ENCODE measurements around the gene SSH2. TPM values are rescaled to one million over a fixed set of nuclear protein-coding genes. Genes with fewer than 3 reads are reported as not detected.

Gene SSH2
- total and polyA plus RNA-seq, 9 donors, result 4.2 to 13.0 (median 11.8) TPM

- DNase-seq, result peak in 2 of 5 donors; percentile 22 to 64
- H3K4me1 ChIP-seq (ENCODE audit: insufficient read depth), result no peaks in the 10 kb centered on the region
- intact Hi-C loops (cut with DNase I), result no loop called here
- no peaks in the 10 kb centered on the region for H3K36me3 ChIP-seq
- H3K27me3 ChIP-seq, result no peaks in the 10 kb centered on the region
- WGBS, 3 donors, result 5 to 10% (median 9%) methylated on average over 9 of the region's 9 CpGs
- H3K27ac ChIP-seq, result peak overlapping the region in 1 of 2 donors; percentile 31
- TF ChIP-seq EP300 (IDR thresholded peaks at IDR 0.05), result no peak
- TF ChIP-seq POLR2A (IDR thresholded peaks at IDR 0.05), result no peak
- no peak for TF ChIP-seq CTCF (IDR thresholded peaks at IDR 0.05)
- peak overlapping the region; percentile 17 for H3K4me3 ChIP-seq
- H3K9me3 ChIP-seq, result no peaks in the 10 kb centered on the region
These were observed 207.4 kb downstream of the SSH2 start for GRCh38 chr17:29722411-29723198.

GRCh38 chr17:29720551-29720950, 209.5 kb downstream of the SSH2 start:
- H3K4me1 ChIP-seq (ENCODE audit: insufficient read depth), result no peaks in the 10 kb centered on the region
- H3K4me3 ChIP-seq, result no peak overlapping the region
- intact Hi-C loops (cut with DNase I), result no loop called here
- no peak overlapping the region for H3K27ac ChIP-seq
- H3K9me3 ChIP-seq, result no peaks in the 10 kb centered on the region
- WGBS, 3 donors, result 73 to 79% (median 79%) methylated on average over 3 of the region's 3 CpGs
- no peaks in the 10 kb centered on the region for H3K27me3 ChIP-seq
- no peaks in the 10 kb centered on the region for H3K36me3 ChIP-seq
- DNase-seq, result no peak
- TF ChIP-seq EP300 (IDR thresholded peaks at IDR 0.05), result no peak
- TF ChIP-seq CTCF (IDR thresholded peaks at IDR 0.05), result no peak
- TF ChIP-seq POLR2A (IDR thresholded peaks at IDR 0.05), result no peak

GRCh38 chr17:29719469-29719868, 210.6 kb downstream of the SSH2 start:
- no peak for DNase-seq
- no peak overlapping the region for H3K4me3 ChIP-seq
- 97 to 100% (median 98%) methylated on average over 2 of the region's 2 CpGs for WGBS, 3 donors
- no peaks in the 10 kb centered on the region for H3K36me3 ChIP-seq
- H3K4me1 ChIP-seq (ENCODE audit: insufficient read depth), result no peaks in the 10 kb centered on the region
- TF ChIP-seq EP300 (IDR thresholded peaks at IDR 0.05) (no peak), CTCF (IDR thresholded peaks at IDR 0.05) (no peak), POLR2A (IDR thresholded peaks at IDR 0.05) (no peak)
- H3K27ac ChIP-seq, result no peak overlapping the region
- no peaks in the 10 kb centered on the region for H3K27me3 ChIP-seq
- no peaks in the 10 kb centered on the region for H3K9me3 ChIP-seq
- intact Hi-C loops (cut with DNase I), result no loop called here

- no peak overlapping the region for H3K4me3 ChIP-seq
These were observed 211.5 kb downstream of the SSH2 start for GRCh38 chr17:29718446-29719039.

More at GRCh38 chr17:29718446-29719039, 211.5 kb downstream of the SSH2 start:
- H3K27me3 ChIP-seq, result no peaks in the 10 kb centered on the region
- no peaks in the 10 kb centered on the region for H3K36me3 ChIP-seq
- H3K27ac ChIP-seq, result no peak overlapping the region
- 93 to 96% (median 93%) methylated on average over 8 of the region's 8 CpGs for WGBS, 3 donors
- H3K9me3 ChIP-seq, result no peaks in the 10 kb centered on the region
- H3K4me1 ChIP-seq (ENCODE audit: insufficient read depth), result no peaks in the 10 kb centered on the region
- DNase-seq, result no peak
- intact Hi-C loops (cut with DNase I), result no loop called here
- TF ChIP-seq POLR2A (IDR thresholded peaks at IDR 0.05) (no peak), CTCF (IDR thresholded peaks at IDR 0.05) (no peak), EP300 (IDR thresholded peaks at IDR 0.05) (no peak)

Measured in ovary (tissue), 9 donors.